Mammary epithelial cell (primary cell): Measurements from ENCODE around the gene LILRB3.
"Not testable (repeated sequence)": the region's sequence is repeated elsewhere in the genome, so short reads cannot be mapped to it uniquely, and the experiment has no call there.

Experiments
- EZH2 ChIP-seq: IDR thresholded peaks from 2 replicates; pipeline ENCODE4 v1.6.1; 2012; ENCODE audit warnings: low read length, inconsistent platforms, borderline replicate concordance
- TF ChIP-seq, protein P1 (sequence below), 2 donors: IDR thresholded peaks in 1 of 2; conservative IDR thresholded peaks in 1 of 2; 2 replicates each; pipeline ENCODE4 v1.5.1; 2011 to 2012; ENCODE audit warnings: inconsistent platforms in 2 of 2, low read length in 2 of 2, mild to moderate bottlenecking in 2 of 2, control low read depth in 1 of 2, low read depth in 1 of 2; ENCODE audit not compliant: insufficient read depth in 1 of 2; ENCODE audit errors: extremely low read depth in 1 of 2

DNA sequence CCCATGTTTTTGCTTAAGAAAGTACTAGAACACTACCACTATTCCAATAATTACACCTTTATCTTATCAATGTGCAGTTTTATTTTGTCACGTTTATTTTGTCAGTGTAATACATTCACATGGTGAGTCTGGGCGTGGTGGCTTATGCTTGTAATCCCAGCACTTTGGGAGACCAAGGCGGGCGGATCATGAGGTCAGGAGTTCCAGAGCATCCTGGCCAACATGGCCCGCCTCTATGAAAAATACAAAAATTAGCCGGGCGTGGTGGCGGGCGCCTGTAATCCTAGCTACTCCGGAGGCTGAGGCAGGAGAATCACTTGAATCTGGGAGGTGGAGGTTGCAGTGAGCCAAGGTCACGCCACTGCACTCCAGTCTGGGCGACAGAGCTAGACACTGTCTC is 28.3 kb downstream of the LILRB3 start:
- TF ChIP-seq, protein P1, sequence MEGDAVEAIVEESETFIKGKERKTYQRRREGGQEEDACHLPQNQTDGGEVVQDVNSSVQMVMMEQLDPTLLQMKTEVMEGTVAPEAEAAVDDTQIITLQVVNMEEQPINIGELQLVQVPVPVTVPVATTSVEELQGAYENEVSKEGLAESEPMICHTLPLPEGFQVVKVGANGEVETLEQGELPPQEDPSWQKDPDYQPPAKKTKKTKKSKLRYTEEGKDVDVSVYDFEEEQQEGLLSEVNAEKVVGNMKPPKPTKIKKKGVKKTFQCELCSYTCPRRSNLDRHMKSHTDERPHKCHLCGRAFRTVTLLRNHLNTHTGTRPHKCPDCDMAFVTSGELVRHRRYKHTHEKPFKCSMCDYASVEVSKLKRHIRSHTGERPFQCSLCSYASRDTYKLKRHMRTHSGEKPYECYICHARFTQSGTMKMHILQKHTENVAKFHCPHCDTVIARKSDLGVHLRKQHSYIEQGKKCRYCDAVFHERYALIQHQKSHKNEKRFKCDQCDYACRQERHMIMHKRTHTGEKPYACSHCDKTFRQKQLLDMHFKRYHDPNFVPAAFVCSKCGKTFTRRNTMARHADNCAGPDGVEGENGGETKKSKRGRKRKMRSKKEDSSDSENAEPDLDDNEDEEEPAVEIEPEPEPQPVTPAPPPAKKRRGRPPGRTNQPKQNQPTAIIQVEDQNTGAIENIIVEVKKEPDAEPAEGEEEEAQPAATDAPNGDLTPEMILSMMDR (conservative IDR thresholded peaks at IDR 0.05 in 1 of 2, IDR thresholded peaks at IDR 0.05 in 1 of 2; ENCODE audit: extremely low read depth in 1 of 2, insufficient read depth in 1 of 2, low read depth in 1 of 2, low read length in 2 of 2): not testable (repeated sequence)
- TF ChIP-seq EZH2: not testable (repeated sequence)
